HG03064 (cell line): ENCODE results near the gene ADGRD1.

Experiments used
- ATAC-seq: cut with Tn5 transposase; IDR thresholded peaks from one replicate; pipeline ENCODE4 v1.9.1; 2021; ENCODE audit warnings: low read depth; ENCODE audit not compliant: unreplicated experiment

The ADGRD1 gene

GRCh38 chr12:131038159-131038558 is 84.5 kb downstream of the ADGRD1 start:
- no peak for ATAC-seq

GRCh38 chr12:131038961-131039950 is 85.5 kb downstream of the ADGRD1 start:
- no peak for ATAC-seq

- ATAC-seq = no peak
These were observed 86.8 kb downstream of the ADGRD1 start for GRCh38 chr12:131040491-131040890.

GRCh38 chr12:131041216-131041967 is 87.7 kb downstream of the ADGRD1 start:
- no peak for ATAC-seq

- no peak for ATAC-seq
These were observed 88.5 kb downstream of the ADGRD1 start for GRCh38 chr12:131041968-131042833.

GRCh38 chr12:131042834-131043245 is 89.1 kb downstream of the ADGRD1 start:
- no peak for ATAC-seq

GRCh38 chr12:131043401-131043871 is 89.7 kb downstream of the ADGRD1 start:
- no peak for ATAC-seq

GRCh38 chr12:131044136-131044535 is 90.4 kb downstream of the ADGRD1 start:
- ATAC-seq = no peak

- no peak for ATAC-seq
These were observed 91.2 kb downstream of the ADGRD1 start for GRCh38 chr12:131044760-131045381.

- ATAC-seq = no peak
These were observed 92.2 kb downstream of the ADGRD1 start for GRCh38 chr12:131045705-131046460.

- ATAC-seq = no peak
These were observed 93.4 kb downstream of the ADGRD1 start for GRCh38 chr12:131046813-131047788.

- ATAC-seq = no peak
These were observed 94.3 kb downstream of the ADGRD1 start for GRCh38 chr12:131047789-131048610.

- no peak for ATAC-seq
These were observed 94.9 kb downstream of the ADGRD1 start for GRCh38 chr12:131048611-131048990.

GRCh38 chr12:131049002-131049401 is 95.3 kb downstream of the ADGRD1 start:
- no peak for ATAC-seq

- ATAC-seq = no peak
These were observed 96.0 kb downstream of the ADGRD1 start for GRCh38 chr12:131049549-131050339.

- no peak for ATAC-seq
These were observed 96.9 kb downstream of the ADGRD1 start for GRCh38 chr12:131050463-131051154.
